Measurements from ENCODE around the gene EIPR1. TPM values are rescaled to one million over a fixed set of nuclear protein-coding genes. Genes with fewer than 3 reads are reported as not detected.

The EIPR1 gene
- total RNA-seq, 4 donors from 2014 or later: 13.1 to 41.0 (median 27.4) TPM

- 80 to 92% methylated on average over 1 to 7 of the region's 7 CpGs for WGBS, 2 donors (ENCODE audit: low coverage in 1 of 2)
- in situ Hi-C loops (cut with MboI; ENCODE audit: low pct_ligation_motif_present in 1 of 4, low pct_unique_long_range_greater_than_20kb in 1 of 4, low sequenced_read_pairs in 3 of 4) (no loop called here), intact Hi-C loops (cut with DNase I; ENCODE audit: low total_unique reads) (no loop called here)
- no peaks in the 10 kb centered on the region for H3K27me3 ChIP-seq
- H3K4me1 ChIP-seq: peaks cover 0 to 8% (median 4%) of the 10 kb centered on the region in 4 donors
- H3K27ac ChIP-seq: no peak overlapping the region
- TF ChIP-seq POLR2AphosphoS5 (IDR thresholded peaks at IDR 0.05): no peak
- TF ChIP-seq CTCF (IDR thresholded peaks at IDR 0.05): no peak
- no peak for TF ChIP-seq EP300 (IDR thresholded peaks at IDR 0.05; ENCODE audit: low read depth)
- no peak for TF ChIP-seq POLR2A (IDR thresholded peaks at IDR 0.05)
- H3K4me3 ChIP-seq: no peak overlapping the region
- no peak for DNase-seq
- no peaks in the 10 kb centered on the region for H3K36me3 ChIP-seq
- no peaks in the 10 kb centered on the region for H3K9me3 ChIP-seq
Observed at GRCh38 chr2:3299703-3300102, 77.9 kb downstream of the EIPR1 start.

GRCh38 chr2:3299130-3299529 is 78.5 kb downstream of the EIPR1 start:
- in situ Hi-C loops (cut with MboI; ENCODE audit: low pct_ligation_motif_present in 1 of 4, low pct_unique_long_range_greater_than_20kb in 1 of 4, low sequenced_read_pairs in 3 of 4) (no loop called here), intact Hi-C loops (cut with DNase I; ENCODE audit: low total_unique reads) (no loop called here)
- no peak for DNase-seq
- no peak for TF ChIP-seq POLR2A (IDR thresholded peaks at IDR 0.05)
- no peak for TF ChIP-seq POLR2AphosphoS5 (IDR thresholded peaks at IDR 0.05)
- no peak for TF ChIP-seq EP300 (IDR thresholded peaks at IDR 0.05; ENCODE audit: low read depth)
- 97% methylated on average over 12 of the region's 12 CpGs; no CpG with 5 or more reads in 1 of the 2 donors for WGBS, 2 donors (ENCODE audit: low coverage in 1 of 2)
- Histone ChIP-seq H3K27ac (no peak overlapping the region), H3K27me3 (no peaks in the 10 kb centered on the region), H3K9me3 (no peaks in the 10 kb centered on the region), H3K4me3 (no peak overlapping the region), H3K4me1 (peaks cover 0 to 8% (median 4%) of the 10 kb centered on the region in 4 donors), H3K36me3 (no peaks in the 10 kb centered on the region)

GRCh38 chr2:3298191-3298590 is 79.4 kb downstream of the EIPR1 start:
- intact Hi-C loops (cut with DNase I; ENCODE audit: low total_unique reads): no loop called here
- Histone ChIP-seq H3K36me3 (no peaks in the 10 kb centered on the region), H3K4me1 (peaks cover 0 to 2% (median under 1%) of the 10 kb centered on the region in 4 donors), H3K9me3 (no peaks in the 10 kb centered on the region), H3K4me3 (no peak overlapping the region), H3K27ac (no peak overlapping the region), H3K27me3 (no peaks in the 10 kb centered on the region)
- 90 to 96% methylated on average over 4 to 7 of the region's 7 CpGs for WGBS, 2 donors (ENCODE audit: low coverage in 1 of 2)
- DNase-seq: no peak
- in situ Hi-C loops (cut with MboI; ENCODE audit: low pct_ligation_motif_present in 1 of 4, low pct_unique_long_range_greater_than_20kb in 1 of 4, low sequenced_read_pairs in 3 of 4): no loop called here
- TF ChIP-seq EP300 (IDR thresholded peaks at IDR 0.05; ENCODE audit: low read depth) (no peak), POLR2A (IDR thresholded peaks at IDR 0.05) (no peak), POLR2AphosphoS5 (IDR thresholded peaks at IDR 0.05) (no peak), CTCF (IDR thresholded peaks at IDR 0.05) (no peak)

- DNase-seq: no peak
- Histone ChIP-seq H3K4me3 (no peak overlapping the region), H3K36me3 (no peaks in the 10 kb centered on the region), H3K27me3 (no peaks in the 10 kb centered on the region), H3K27ac (no peak overlapping the region), H3K9me3 (no peaks in the 10 kb centered on the region), H3K4me1 (no peaks in the 10 kb centered on the region)
- intact Hi-C loops (cut with DNase I; ENCODE audit: low total_unique reads): no loop called here
- 85 to 92% methylated on average over 5 to 6 of the region's 6 CpGs for WGBS, 2 donors (ENCODE audit: low coverage in 1 of 2)
- no peak for TF ChIP-seq POLR2A (IDR thresholded peaks at IDR 0.05)
- TF ChIP-seq EP300 (IDR thresholded peaks at IDR 0.05; ENCODE audit: low read depth): no peak
- in situ Hi-C loops (cut with MboI; ENCODE audit: low pct_ligation_motif_present in 1 of 4, low pct_unique_long_range_greater_than_20kb in 1 of 4, low sequenced_read_pairs in 3 of 4): no loop called here
Observed at GRCh38 chr2:3297523-3297922, 80.1 kb downstream of the EIPR1 start.

- no peaks in the 10 kb centered on the region for H3K9me3 ChIP-seq
- no peaks in the 10 kb centered on the region for H3K36me3 ChIP-seq
- WGBS, 2 donors (ENCODE audit: low coverage in 1 of 2): 70 to 77% methylated on average over 4 of the region's 4 CpGs
- intact Hi-C loops (cut with DNase I; ENCODE audit: low total_unique reads): no loop called here
- no peak for DNase-seq
- TF ChIP-seq POLR2A (IDR thresholded peaks at IDR 0.05) (no peak), POLR2AphosphoS5 (IDR thresholded peaks at IDR 0.05) (no peak), CTCF (IDR thresholded peaks at IDR 0.05) (no peak), EP300 (IDR thresholded peaks at IDR 0.05; ENCODE audit: low read depth) (no peak)
- no peak overlapping the region for H3K27ac ChIP-seq
- H3K4me1 ChIP-seq: no peaks in the 10 kb centered on the region
- no peaks in the 10 kb centered on the region for H3K27me3 ChIP-seq
- no peak overlapping the region for H3K4me3 ChIP-seq
- in situ Hi-C loops (cut with MboI; ENCODE audit: low pct_ligation_motif_present in 1 of 4, low pct_unique_long_range_greater_than_20kb in 1 of 4, low sequenced_read_pairs in 3 of 4): no loop called here
Observed at GRCh38 chr2:3296182-3296972, 81.2 kb downstream of the EIPR1 start.
